ENCODE results near the gene UBA1.

Gene UBA1

GRCh38 chrX:47170861-47171692, 22.6 kb upstream of the UBA1 start:
- no peak for DNase-seq

GRCh38 chrX:47171996-47172395, 21.6 kb upstream of the UBA1 start:
- no peak for DNase-seq

- no peak for DNase-seq
Observed at GRCh38 chrX:47172549-47172948, 21.1 kb upstream of the UBA1 start.

- DNase-seq = no peak
Observed at GRCh38 chrX:47172971-47173792, 20.4 kb upstream of the UBA1 start.

- no peak for DNase-seq
Observed at GRCh38 chrX:47174376-47174775, 19.3 kb upstream of the UBA1 start.

GRCh38 chrX:47174846-47175587, 18.6 kb upstream of the UBA1 start:
- no peak for DNase-seq

GRCh38 chrX:47175588-47175980, 18.0 kb upstream of the UBA1 start:
- no peak for DNase-seq

GRCh38 chrX:47176101-47176740, 17.4 kb upstream of the UBA1 start:
- DNase-seq = no peak

- no peak for DNase-seq
Observed at GRCh38 chrX:47177079-47177478, 16.6 kb upstream of the UBA1 start.

GRCh38 chrX:47178337-47178736, 15.3 kb upstream of the UBA1 start:
- no peak for DNase-seq

- DNase-seq = no peak
Observed at GRCh38 chrX:47179221-47179927, 14.3 kb upstream of the UBA1 start.

- DNase-seq = no peak
Observed at GRCh38 chrX:47179928-47180255, 13.7 kb upstream of the UBA1 start.

GRCh38 chrX:47180346-47180745, 13.3 kb upstream of the UBA1 start:
- DNase-seq = no peak

GRCh38 chrX:47181301-47181700, 12.3 kb upstream of the UBA1 start:
- no peak for DNase-seq

- no peak for DNase-seq
Observed at GRCh38 chrX:47182106-47182700, 11.4 kb upstream of the UBA1 start.

- no peak for DNase-seq
Observed at GRCh38 chrX:47184486-47184885, 9.1 kb upstream of the UBA1 start.

- DNase-seq = no peak
Observed at GRCh38 chrX:47185241-47185640, 8.4 kb upstream of the UBA1 start.

GRCh38 chrX:47186096-47186740, 7.4 kb upstream of the UBA1 start:
- no peak for DNase-seq

- no peak for DNase-seq
Observed at GRCh38 chrX:47187106-47187677, 6.4 kb upstream of the UBA1 start.

GRCh38 chrX:47189906-47190305, 3.7 kb upstream of the UBA1 start:
- DNase-seq = no peak
